GM21576 (cell line): Measurements from ENCODE around the gene SPIN4.
A peak's percentile ranks its signal among the peaks of the same experiment; 100 is the strongest.
"Not testable (repeated sequence)": the region's sequence is repeated elsewhere in the genome, so short reads cannot be mapped to it uniquely, and the experiment has no call there.

Source experiments
- ATAC-seq: cut with Tn5 transposase; IDR thresholded peaks from one replicate; pipeline ENCODE4 v1.9.1; 2021; ENCODE audit warnings: mild to moderate bottlenecking, moderate library complexity; ENCODE audit not compliant: unreplicated experiment

The SPIN4 gene

GRCh38 chrX:63350941-63351616 lies at the start of gene SPIN4:
Gene SPIN4, minus strand, starts transcription at chrX:63351332. Its CDS starts 513 bp downstream, at chrX:63350819.
- peak; percentile 87 for ATAC-seq

GRCh38 chrX:63400340-63400739 lies 49.2 kb upstream of the SPIN4 start:
- ATAC-seq = no peak

- no peak for ATAC-seq
These were observed 43.7 kb upstream of the SPIN4 start for GRCh38 chrX:63394872-63395271.

GRCh38 chrX:63393094-63393493 lies 42.0 kb upstream of the SPIN4 start:
- not testable (repeated sequence) for ATAC-seq

- no peak for ATAC-seq
These were observed 36.3 kb upstream of the SPIN4 start for GRCh38 chrX:63387411-63387810.

GRCh38 chrX:63384263-63384662 lies 33.1 kb upstream of the SPIN4 start:
- ATAC-seq = not testable (repeated sequence)

GRCh38 chrX:63373012-63373411 lies 21.9 kb upstream of the SPIN4 start:
- ATAC-seq = not testable (repeated sequence)

- not testable (repeated sequence) for ATAC-seq
These were observed 16.6 kb upstream of the SPIN4 start for GRCh38 chrX:63367699-63368098.

- no peak for ATAC-seq
These were observed 12.7 kb upstream of the SPIN4 start for GRCh38 chrX:63363788-63364187.

GRCh38 chrX:63361494-63361893 lies 10.4 kb upstream of the SPIN4 start:
- no peak for ATAC-seq

- no peak for ATAC-seq
These were observed 3.4 kb upstream of the SPIN4 start for GRCh38 chrX:63354484-63354883.

- peak; percentile 40 for ATAC-seq
These were observed 661 bp downstream of the SPIN4 start for GRCh38 chrX:63350465-63350877.

GRCh38 chrX:63349307-63349706 lies 1.8 kb downstream of the SPIN4 start:
- ATAC-seq = no peak

- ATAC-seq = no peak
These were observed 20.5 kb downstream of the SPIN4 start for GRCh38 chrX:63330681-63331080.

GRCh38 chrX:63327788-63328187 lies 23.3 kb downstream of the SPIN4 start:
- no peak for ATAC-seq

GRCh38 chrX:63299596-63299995 lies 51.5 kb downstream of the SPIN4 start:
- ATAC-seq = no peak
